HepG2 (cell line): ENCODE results near the gene RNFT2. TPM values are rescaled to one million over a fixed set of nuclear protein-coding genes. Genes with fewer than 3 reads are reported as not detected.

Experiments used
- ATAC-seq: fragments of 200-7000 bp; cut with Tn5 transposase; 3 replicates; pipeline ENCODE4 v1.9.1; 2020; ENCODE audit warnings: mild to moderate bottlenecking, moderate library complexity
- BruUV-seq: library from RNA; stranded (reverse); fragments of 400-500 nt; replicated peaks from 2 replicates; lab custom pipeline; 2021; lab: Mats Ljungman, UMichigan
- CTCF ChIA-PET: fragments of 300-600 bp; formaldehyde crosslinking; extraction: SDS; loops from one replicate; lab custom pipeline; 2021; ENCODE audit warnings: low total read pairs, inconsistent platforms, low intra/inter-chr PET ratio; lab: Yijun Ruan, JAX
- POLR2A ChIA-PET: fragments of 350-600 bp; sonication (Branson Sonifier 250); formaldehyde crosslinking; loops from one replicate; lab custom pipeline; 2020; ENCODE audit warnings: antibody characterized with exemption, inconsistent platforms; lab: Yijun Ruan, JAX
- DNase-seq: peaks from one replicate; pipeline ENCODE4 v3.0.0-alpha.2; 2015; ENCODE audit warnings: low spot score
- FAIRE-seq: peaks from 3 replicates; lab custom pipeline; 2011; peaks lifted over from hg19 to GRCh38; lab: Jason Lieb, UNC
- H2AFZ ChIP-seq: one replicate; pipeline ENCODE4 v1.6.1; 2011; ENCODE audit warnings: low read length, inconsistent platforms
- H3K27ac ChIP-seq: fragments of 300-600 bp; 3 replicates; pipeline ENCODE4 v1.8.0; 2011; ENCODE audit warnings: mixed run types, mild to moderate bottlenecking, mixed read lengths, low read length, inconsistent platforms; ENCODE audit not compliant: insufficient read depth; ENCODE audit errors: extremely low read length
- H3K27me3 ChIP-seq, 2 experiments: fragments of 200-600 bp in 1 of 2; 2 replicates in 1 of 2; 3 replicates in 1 of 2; pipeline versions ENCODE4 v1.6.0 to v1.8.0; 2011; ENCODE audit warnings: low read length in 2 of 2, mild to moderate bottlenecking in 2 of 2, moderate library complexity in 2 of 2, inconsistent platforms in 1 of 2; ENCODE audit not compliant: insufficient read depth in 2 of 2, control insufficient read depth in 1 of 2
- H3K36me3 ChIP-seq, 2 experiments: fragments of 200-600 bp in 1 of 2; replicated peaks in 1 of 2; 2 replicates in 1 of 2; 3 replicates in 1 of 2; pipeline versions ENCODE4 v1.5.1 to v1.8.0; 2011; ENCODE audit warnings: low read length in 2 of 2, inconsistent platforms in 1 of 2; ENCODE audit not compliant: insufficient read depth in 2 of 2, control insufficient read depth in 1 of 2
- H3K4me1 ChIP-seq: 2 replicates; pipeline ENCODE4 v1.5.1; 2012; ENCODE audit warnings: low read length, inconsistent platforms; ENCODE audit not compliant: insufficient read depth
- H3K4me2 ChIP-seq: 2 replicates; pipeline ENCODE4 v1.6.0; 2011; ENCODE audit warnings: low read depth, low read length, inconsistent platforms
- H3K4me3 ChIP-seq, 3 experiments: fragments of 200-600 bp in 1 of 3; sonication (generic), shearing (Covaris generic) in 1 of 3; replicated peaks in 1 of 3; 2 replicates each; pipeline ENCODE4 v1.5.1; 2011 to 2016; ENCODE audit warnings: low read length in 3 of 3, inconsistent platforms in 2 of 3, low read depth in 2 of 3, mild to moderate bottlenecking in 2 of 3, control low read depth in 1 of 3, mixed read lengths in 1 of 3; ENCODE audit not compliant: insufficient read depth in 1 of 3
- H3K79me2 ChIP-seq: one replicate; pipeline ENCODE4 v1.6.1; 2011; ENCODE audit warnings: low read length, inconsistent platforms; ENCODE audit not compliant: insufficient read depth
- H3K9ac ChIP-seq: 2 replicates; pipeline ENCODE4 v1.6.0; 2011; ENCODE audit warnings: mild to moderate bottlenecking, low read depth, low read length, inconsistent platforms; ENCODE audit not compliant: insufficient read depth
- H3K9me3 ChIP-seq: 2 replicates; pipeline ENCODE4 v1.5.1; 2012; ENCODE audit warnings: mild to moderate bottlenecking, low read length
- H4K20me1 ChIP-seq: 2 replicates; pipeline ENCODE4 v1.6.0; 2011; ENCODE audit warnings: inconsistent platforms, mild to moderate bottlenecking, low read length, moderate library complexity; ENCODE audit not compliant: insufficient read depth
- ELF1 ChIP-seq: sonication (generic); formaldehyde crosslinking; IDR thresholded peaks from 2 replicates; pipeline ENCODE4 v1.4.0; 2020; ENCODE audit warnings: missing genetic modification reagents
- MLLT10 ChIP-seq: sonication (generic); formaldehyde crosslinking; IDR thresholded peaks from 2 replicates; pipeline ENCODE4 v1.4.0; 2020; ENCODE audit warnings: missing genetic modification reagents
- RNF2 ChIP-seq: fragments of 450-650 bp; conservative IDR thresholded peaks from 2 replicates; pipeline ENCODE4 v1.6.1; 2016; ENCODE audit warnings: low read depth
- SAFB2 ChIP-seq: sonication (generic); formaldehyde crosslinking; IDR thresholded peaks from 2 replicates; pipeline ENCODE4 v1.5.1; 2020; ENCODE audit warnings: missing genetic modification reagents, low read depth, mild to moderate bottlenecking, borderline replicate concordance
- ZNF235 ChIP-seq: sonication (generic); formaldehyde crosslinking; IDR thresholded peaks from 2 replicates; pipeline ENCODE4 v1.8.1; 2023; ENCODE audit warnings: mild to moderate bottlenecking, missing genetic modification reagents, borderline replicate concordance
- ZNF251 ChIP-seq: sonication (generic); formaldehyde crosslinking; IDR thresholded peaks from 2 replicates; pipeline ENCODE4 v1.9.0; 2021; ENCODE audit warnings: mild to moderate bottlenecking, missing genetic modification reagents
- ZNF318 ChIP-seq: sonication (generic); formaldehyde crosslinking; IDR thresholded peaks from 2 replicates; pipeline ENCODE4 v1.4.0; 2020; ENCODE audit warnings: mild to moderate bottlenecking, missing genetic modification reagents
- WGBS: methylation state at CpG from one replicate; pipeline ENCODE4 v1.1.6; 2017; ENCODE audit warnings: low lambda C conversion rate; 5-methylcytosine and 5-hydroxymethylcytosine counted together
- in situ Hi-C: cut with HindIII; loops from 2 replicates; pipeline ENCODE4 v1.10.0; 2017; ENCODE audit warnings: low pct_unique_long_range_greater_than_20kb; ENCODE audit not compliant: extremely low pct_ligation_motif_present
- intact Hi-C: fragments of 100-400 bp; cut with micrococcal nuclease; formaldehyde crosslinking; loops from one replicate; pipeline ENCODE4 v1.10.0; 2022; ENCODE audit not compliant: unreplicated experiment
- polyA plus RNA-seq, 8 experiments: library from polyadenylated mRNA; depleted of rRNA in 3 of 8; stranded (reverse) in 7 of 8; unstranded in 1 of 8; fragments of >200 nt; fragmentation: Illumina TruSeq in 4 of 8; extraction: Trizol in 4 of 8; gene quantifications; 2 replicates each; pipeline versions ENCODE4 v1.2.1 to v1.2.3, GENCODE V29; 2011 to 2016; ENCODE audit warnings: low read depth in 4 of 8, missing spikeins in 1 of 8, mixed read lengths in 1 of 8; ENCODE audit not compliant: insufficient read depth in 1 of 8
- total RNA-seq, 5 experiments: library from RNA; depleted of rRNA; stranded (reverse); fragments of >200 nt; fragmentation: Illumina TruSeq; extraction: Trizol; gene quantifications; 2 replicates each; pipeline ENCODE4 v1.2.3, GENCODE V29; 2016; ENCODE audit warnings: low read depth in 1 of 5
- TF ChIP-seq, protein P1 (sequence below): sonication (generic); formaldehyde crosslinking; IDR thresholded peaks from 2 replicates; pipeline ENCODE4 v1.4.0; 2020; ENCODE audit warnings: missing genetic modification reagents, mild to moderate bottlenecking, borderline replicate concordance
- TF ChIP-seq, protein P2 (sequence below): sonication (generic); formaldehyde crosslinking; IDR thresholded peaks from 2 replicates; pipeline ENCODE4 v1.9.0; 2021; ENCODE audit warnings: mild to moderate bottlenecking, missing genetic modification reagents

RNFT2 gene
- total and polyA plus RNA-seq, 2 of the 13 experiments (the other 11 are each of a cell fraction or from before 2014, with no cell fraction given) = 3.3 to 8.3 TPM

- no peak overlapping the region for H3K4me3 ChIP-seq
- H2AFZ ChIP-seq = no peak overlapping the region
- no peak overlapping the region for H3K9ac ChIP-seq
- no peaks in the 10 kb centered on the region for H3K36me3 ChIP-seq
- H3K27ac ChIP-seq = no peak overlapping the region
- H3K4me2 ChIP-seq = no peak overlapping the region
- intact Hi-C loops (no loop called here), in situ Hi-C loops (no loop called here)
- DNase-seq (no peak), ATAC-seq (no peak), FAIRE-seq (no peak)
- no TSS peak for BruUV-seq
- CTCF ChIA-PET = no interaction called here
- H3K9me3 ChIP-seq = no peaks in the 10 kb centered on the region
- H3K4me1 ChIP-seq = peaks cover 7% of the 10 kb centered on the region; the same call in 1 of the 2 replicates
- POLR2A ChIA-PET = no interaction called here
- no peaks in the 10 kb centered on the region for H3K27me3 ChIP-seq
- no peaks in the 10 kb centered on the region for H3K79me2 ChIP-seq
- no peaks in the 10 kb centered on the region for H4K20me1 ChIP-seq
- WGBS = 91% methylated on average over 9 of the region's 10 CpGs
- no peak for TF ChIP-seq ZNF235 (CRISPR knock-in tag)
- TF ChIP-seq ELF1 = no peak
- no peak for TF ChIP-seq ZNF318 (CRISPR knock-in tag)
- TF ChIP-seq, protein P1, sequence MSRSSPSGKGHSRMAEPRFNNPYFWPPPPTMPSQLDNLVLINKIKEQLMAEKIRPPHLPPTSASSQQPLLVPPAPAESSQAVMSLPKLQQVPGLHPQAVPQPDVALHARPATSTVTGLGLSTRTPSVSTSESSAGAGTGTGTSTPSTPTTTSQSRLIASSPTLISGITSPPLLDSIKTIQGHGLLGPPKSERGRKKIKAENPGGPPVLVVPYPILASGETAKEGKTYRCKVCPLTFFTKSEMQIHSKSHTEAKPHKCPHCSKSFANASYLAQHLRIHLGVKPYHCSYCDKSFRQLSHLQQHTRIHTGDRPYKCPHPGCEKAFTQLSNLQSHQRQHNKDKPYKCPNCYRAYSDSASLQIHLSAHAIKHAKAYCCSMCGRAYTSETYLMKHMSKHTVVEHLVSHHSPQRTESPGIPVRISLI (CRISPR knock-in tag) = no peak
- no peak for TF ChIP-seq RNF2
- no peak for TF ChIP-seq MLLT10 (CRISPR knock-in tag)
- TF ChIP-seq SAFB2 (CRISPR knock-in tag) = no peak
- TF ChIP-seq, protein P2, sequence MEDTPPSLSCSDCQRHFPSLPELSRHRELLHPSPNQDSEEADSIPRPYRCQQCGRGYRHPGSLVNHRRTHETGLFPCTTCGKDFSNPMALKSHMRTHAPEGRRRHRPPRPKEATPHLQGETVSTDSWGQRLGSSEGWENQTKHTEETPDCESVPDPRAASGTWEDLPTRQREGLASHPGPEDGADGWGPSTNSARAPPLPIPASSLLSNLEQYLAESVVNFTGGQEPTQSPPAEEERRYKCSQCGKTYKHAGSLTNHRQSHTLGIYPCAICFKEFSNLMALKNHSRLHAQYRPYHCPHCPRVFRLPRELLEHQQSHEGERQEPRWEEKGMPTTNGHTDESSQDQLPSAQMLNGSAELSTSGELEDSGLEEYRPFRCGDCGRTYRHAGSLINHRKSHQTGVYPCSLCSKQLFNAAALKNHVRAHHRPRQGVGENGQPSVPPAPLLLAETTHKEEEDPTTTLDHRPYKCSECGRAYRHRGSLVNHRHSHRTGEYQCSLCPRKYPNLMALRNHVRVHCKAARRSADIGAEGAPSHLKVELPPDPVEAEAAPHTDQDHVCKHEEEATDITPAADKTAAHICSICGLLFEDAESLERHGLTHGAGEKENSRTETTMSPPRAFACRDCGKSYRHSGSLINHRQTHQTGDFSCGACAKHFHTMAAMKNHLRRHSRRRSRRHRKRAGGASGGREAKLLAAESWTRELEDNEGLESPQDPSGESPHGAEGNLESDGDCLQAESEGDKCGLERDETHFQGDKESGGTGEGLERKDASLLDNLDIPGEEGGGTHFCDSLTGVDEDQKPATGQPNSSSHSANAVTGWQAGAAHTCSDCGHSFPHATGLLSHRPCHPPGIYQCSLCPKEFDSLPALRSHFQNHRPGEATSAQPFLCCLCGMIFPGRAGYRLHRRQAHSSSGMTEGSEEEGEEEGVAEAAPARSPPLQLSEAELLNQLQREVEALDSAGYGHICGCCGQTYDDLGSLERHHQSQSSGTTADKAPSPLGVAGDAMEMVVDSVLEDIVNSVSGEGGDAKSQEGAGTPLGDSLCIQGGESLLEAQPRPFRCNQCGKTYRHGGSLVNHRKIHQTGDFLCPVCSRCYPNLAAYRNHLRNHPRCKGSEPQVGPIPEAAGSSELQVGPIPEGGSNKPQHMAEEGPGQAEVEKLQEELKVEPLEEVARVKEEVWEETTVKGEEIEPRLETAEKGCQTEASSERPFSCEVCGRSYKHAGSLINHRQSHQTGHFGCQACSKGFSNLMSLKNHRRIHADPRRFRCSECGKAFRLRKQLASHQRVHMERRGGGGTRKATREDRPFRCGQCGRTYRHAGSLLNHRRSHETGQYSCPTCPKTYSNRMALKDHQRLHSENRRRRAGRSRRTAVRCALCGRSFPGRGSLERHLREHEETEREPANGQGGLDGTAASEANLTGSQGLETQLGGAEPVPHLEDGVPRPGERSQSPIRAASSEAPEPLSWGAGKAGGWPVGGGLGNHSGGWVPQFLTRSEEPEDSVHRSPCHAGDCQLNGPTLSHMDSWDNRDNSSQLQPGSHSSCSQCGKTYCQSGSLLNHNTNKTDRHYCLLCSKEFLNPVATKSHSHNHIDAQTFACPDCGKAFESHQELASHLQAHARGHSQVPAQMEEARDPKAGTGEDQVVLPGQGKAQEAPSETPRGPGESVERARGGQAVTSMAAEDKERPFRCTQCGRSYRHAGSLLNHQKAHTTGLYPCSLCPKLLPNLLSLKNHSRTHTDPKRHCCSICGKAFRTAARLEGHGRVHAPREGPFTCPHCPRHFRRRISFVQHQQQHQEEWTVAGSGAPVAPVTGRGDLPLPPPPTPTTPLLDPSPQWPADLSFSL (CRISPR knock-in tag) = no peak
- TF ChIP-seq ZNF251 (CRISPR knock-in tag) = no peak
Measured at GRCh38 chr12:116812238-116812637, 74.1 kb downstream of the RNFT2 start.
